HepG2 (cell line): ENCODE data around the gene KIRREL2. TPM values are rescaled to one million over a fixed set of nuclear protein-coding genes. Genes with fewer than 3 reads are reported as not detected.
"Not testable (repeated sequence)": the region's sequence is repeated elsewhere in the genome, so short reads cannot be mapped to it uniquely, and the experiment has no call there.

ENCODE experiments used
- ATAC-seq: fragments of 200-7000 bp; cut with Tn5 transposase; 3 replicates; pipeline ENCODE4 v1.9.1; 2020; ENCODE audit warnings: mild to moderate bottlenecking, moderate library complexity
- BruUV-seq: library from RNA; stranded (reverse); fragments of 400-500 nt; replicated peaks from 2 replicates; lab custom pipeline; 2021; lab: Mats Ljungman, UMichigan
- CTCF ChIA-PET: fragments of 300-600 bp; formaldehyde crosslinking; extraction: SDS; loops from one replicate; lab custom pipeline; 2021; ENCODE audit warnings: low total read pairs, inconsistent platforms, low intra/inter-chr PET ratio; lab: Yijun Ruan, JAX
- POLR2A ChIA-PET: fragments of 350-600 bp; sonication (Branson Sonifier 250); formaldehyde crosslinking; loops from one replicate; lab custom pipeline; 2020; ENCODE audit warnings: antibody characterized with exemption, inconsistent platforms; lab: Yijun Ruan, JAX
- DNase-seq: peaks from one replicate; pipeline ENCODE4 v3.0.0-alpha.2; 2015; ENCODE audit warnings: low spot score
- FAIRE-seq: peaks from 3 replicates; lab custom pipeline; 2011; peaks lifted over from hg19 to GRCh38; lab: Jason Lieb, UNC
- H2AFZ ChIP-seq: one replicate; pipeline ENCODE4 v1.6.1; 2011; ENCODE audit warnings: low read length, inconsistent platforms
- H3K27ac ChIP-seq: fragments of 300-600 bp; 3 replicates; pipeline ENCODE4 v1.8.0; 2011; ENCODE audit warnings: mixed run types, mild to moderate bottlenecking, mixed read lengths, low read length, inconsistent platforms; ENCODE audit not compliant: insufficient read depth; ENCODE audit errors: extremely low read length
- H3K27me3 ChIP-seq, 2 experiments: fragments of 200-600 bp in 1 of 2; 2 replicates in 1 of 2; 3 replicates in 1 of 2; pipeline versions ENCODE4 v1.6.0 to v1.8.0; 2011; ENCODE audit warnings: low read length in 2 of 2, mild to moderate bottlenecking in 2 of 2, moderate library complexity in 2 of 2, inconsistent platforms in 1 of 2; ENCODE audit not compliant: insufficient read depth in 2 of 2, control insufficient read depth in 1 of 2
- H3K36me3 ChIP-seq, 2 experiments: fragments of 200-600 bp in 1 of 2; replicated peaks in 1 of 2; 2 replicates in 1 of 2; 3 replicates in 1 of 2; pipeline versions ENCODE4 v1.5.1 to v1.8.0; 2011; ENCODE audit warnings: low read length in 2 of 2, inconsistent platforms in 1 of 2; ENCODE audit not compliant: insufficient read depth in 2 of 2, control insufficient read depth in 1 of 2
- H3K4me1 ChIP-seq: 2 replicates; pipeline ENCODE4 v1.5.1; 2012; ENCODE audit warnings: low read length, inconsistent platforms; ENCODE audit not compliant: insufficient read depth
- H3K4me2 ChIP-seq: 2 replicates; pipeline ENCODE4 v1.6.0; 2011; ENCODE audit warnings: low read depth, low read length, inconsistent platforms
- H3K4me3 ChIP-seq, 3 experiments: fragments of 200-600 bp in 1 of 3; sonication (generic), shearing (Covaris generic) in 1 of 3; replicated peaks in 1 of 3; 2 replicates each; pipeline ENCODE4 v1.5.1; 2011 to 2016; ENCODE audit warnings: low read length in 3 of 3, inconsistent platforms in 2 of 3, low read depth in 2 of 3, mild to moderate bottlenecking in 2 of 3, control low read depth in 1 of 3, mixed read lengths in 1 of 3; ENCODE audit not compliant: insufficient read depth in 1 of 3
- H3K79me2 ChIP-seq: one replicate; pipeline ENCODE4 v1.6.1; 2011; ENCODE audit warnings: low read length, inconsistent platforms; ENCODE audit not compliant: insufficient read depth
- H3K9ac ChIP-seq: 2 replicates; pipeline ENCODE4 v1.6.0; 2011; ENCODE audit warnings: mild to moderate bottlenecking, low read depth, low read length, inconsistent platforms; ENCODE audit not compliant: insufficient read depth
- H3K9me3 ChIP-seq: 2 replicates; pipeline ENCODE4 v1.5.1; 2012; ENCODE audit warnings: mild to moderate bottlenecking, low read length
- H4K20me1 ChIP-seq: 2 replicates; pipeline ENCODE4 v1.6.0; 2011; ENCODE audit warnings: inconsistent platforms, mild to moderate bottlenecking, low read length, moderate library complexity; ENCODE audit not compliant: insufficient read depth
- FOSL1 ChIP-seq: sonication (generic); formaldehyde crosslinking; IDR thresholded peaks from 2 replicates; pipeline ENCODE4 v1.9.0; 2021; ENCODE audit warnings: missing genetic modification reagents, borderline replicate concordance
- RFX3 ChIP-seq: IDR thresholded peaks from 2 replicates; pipeline ENCODE4 v1.6.1; 2016; ENCODE audit warnings: missing biosample characterization, missing genetic modification reagents
- ZC3H4 ChIP-seq: sonication (generic); formaldehyde crosslinking; IDR thresholded peaks from 2 replicates; pipeline ENCODE4 v1.4.0; 2020; ENCODE audit warnings: missing genetic modification reagents, borderline replicate concordance
- ZNF260 ChIP-seq: sonication (generic); formaldehyde crosslinking; IDR thresholded peaks from 2 replicates; pipeline ENCODE4 v1.4.0; 2020; ENCODE audit warnings: missing genetic modification reagents, low read depth, mild to moderate bottlenecking, borderline replicate concordance
- WGBS: methylation state at CpG from one replicate; pipeline ENCODE4 v1.1.6; 2017; ENCODE audit warnings: low lambda C conversion rate; 5-methylcytosine and 5-hydroxymethylcytosine counted together
- in situ Hi-C: cut with HindIII; loops from 2 replicates; pipeline ENCODE4 v1.10.0; 2017; ENCODE audit warnings: low pct_unique_long_range_greater_than_20kb; ENCODE audit not compliant: extremely low pct_ligation_motif_present
- intact Hi-C: fragments of 100-400 bp; cut with micrococcal nuclease; formaldehyde crosslinking; loops from one replicate; pipeline ENCODE4 v1.10.0; 2022; ENCODE audit not compliant: unreplicated experiment
- polyA plus RNA-seq, 8 experiments: library from polyadenylated mRNA; depleted of rRNA in 3 of 8; stranded (reverse) in 7 of 8; unstranded in 1 of 8; fragments of >200 nt; fragmentation: Illumina TruSeq in 4 of 8; extraction: Trizol in 4 of 8; gene quantifications; 2 replicates each; pipeline versions ENCODE4 v1.2.1 to v1.2.3, GENCODE V29; 2011 to 2016; ENCODE audit warnings: low read depth in 4 of 8, missing spikeins in 1 of 8, mixed read lengths in 1 of 8; ENCODE audit not compliant: insufficient read depth in 1 of 8
- total RNA-seq, 5 experiments: library from RNA; depleted of rRNA; stranded (reverse); fragments of >200 nt; fragmentation: Illumina TruSeq; extraction: Trizol; gene quantifications; 2 replicates each; pipeline ENCODE4 v1.2.3, GENCODE V29; 2016; ENCODE audit warnings: low read depth in 1 of 5
- TF ChIP-seq, protein P1 (sequence below): sonication (generic); formaldehyde crosslinking; IDR thresholded peaks from 2 replicates; pipeline ENCODE4 v1.5.1; 2020; ENCODE audit warnings: mild to moderate bottlenecking, missing genetic modification reagents, moderate library complexity

The KIRREL2 gene
- total and polyA plus RNA-seq, 2 of the 13 experiments (the other 11 are each of a cell fraction or from before 2014, with no cell fraction given), result 0.18 to 2.4 TPM

DNA sequence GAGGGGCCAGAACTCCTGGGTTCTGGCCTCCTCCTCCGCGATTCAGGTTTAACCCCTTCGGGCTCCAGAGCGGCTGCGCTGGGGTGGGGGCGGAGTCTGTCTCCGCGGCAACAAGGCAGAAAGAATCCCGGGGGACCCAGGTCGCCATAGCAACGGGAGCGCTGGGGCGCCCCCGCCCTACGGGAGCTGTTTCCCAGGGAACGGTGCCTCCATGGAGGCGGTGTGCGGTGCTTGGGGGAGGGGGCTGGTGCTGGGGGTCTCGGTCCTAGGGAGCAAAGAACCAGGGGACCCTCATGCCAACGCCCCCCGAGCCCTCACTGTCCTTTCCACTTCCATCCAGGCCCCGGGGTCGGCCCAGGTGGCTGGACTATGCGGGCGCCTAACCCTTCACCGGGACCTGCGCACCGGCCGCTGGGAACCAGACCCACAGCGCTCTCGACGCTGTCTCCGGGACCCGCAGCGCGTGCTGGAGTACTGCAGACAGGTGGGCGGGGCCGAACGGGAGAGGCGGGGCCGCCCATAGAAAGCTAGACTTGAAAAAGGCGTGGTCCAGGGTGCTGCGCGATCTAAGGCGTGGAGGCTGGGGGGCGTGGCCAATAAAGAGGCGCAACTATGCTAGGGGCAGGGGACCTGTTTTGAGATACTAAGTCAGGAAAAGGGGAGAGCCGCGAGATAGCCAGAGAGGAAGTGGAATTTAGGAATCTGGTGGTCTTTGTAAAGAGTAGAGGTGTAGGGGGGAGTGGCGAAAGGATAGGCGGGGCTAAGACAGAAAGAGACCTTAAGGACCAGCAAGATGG, 12.8 kb downstream of the KIRREL2 start (continued):
- TF ChIP-seq, protein P1, sequence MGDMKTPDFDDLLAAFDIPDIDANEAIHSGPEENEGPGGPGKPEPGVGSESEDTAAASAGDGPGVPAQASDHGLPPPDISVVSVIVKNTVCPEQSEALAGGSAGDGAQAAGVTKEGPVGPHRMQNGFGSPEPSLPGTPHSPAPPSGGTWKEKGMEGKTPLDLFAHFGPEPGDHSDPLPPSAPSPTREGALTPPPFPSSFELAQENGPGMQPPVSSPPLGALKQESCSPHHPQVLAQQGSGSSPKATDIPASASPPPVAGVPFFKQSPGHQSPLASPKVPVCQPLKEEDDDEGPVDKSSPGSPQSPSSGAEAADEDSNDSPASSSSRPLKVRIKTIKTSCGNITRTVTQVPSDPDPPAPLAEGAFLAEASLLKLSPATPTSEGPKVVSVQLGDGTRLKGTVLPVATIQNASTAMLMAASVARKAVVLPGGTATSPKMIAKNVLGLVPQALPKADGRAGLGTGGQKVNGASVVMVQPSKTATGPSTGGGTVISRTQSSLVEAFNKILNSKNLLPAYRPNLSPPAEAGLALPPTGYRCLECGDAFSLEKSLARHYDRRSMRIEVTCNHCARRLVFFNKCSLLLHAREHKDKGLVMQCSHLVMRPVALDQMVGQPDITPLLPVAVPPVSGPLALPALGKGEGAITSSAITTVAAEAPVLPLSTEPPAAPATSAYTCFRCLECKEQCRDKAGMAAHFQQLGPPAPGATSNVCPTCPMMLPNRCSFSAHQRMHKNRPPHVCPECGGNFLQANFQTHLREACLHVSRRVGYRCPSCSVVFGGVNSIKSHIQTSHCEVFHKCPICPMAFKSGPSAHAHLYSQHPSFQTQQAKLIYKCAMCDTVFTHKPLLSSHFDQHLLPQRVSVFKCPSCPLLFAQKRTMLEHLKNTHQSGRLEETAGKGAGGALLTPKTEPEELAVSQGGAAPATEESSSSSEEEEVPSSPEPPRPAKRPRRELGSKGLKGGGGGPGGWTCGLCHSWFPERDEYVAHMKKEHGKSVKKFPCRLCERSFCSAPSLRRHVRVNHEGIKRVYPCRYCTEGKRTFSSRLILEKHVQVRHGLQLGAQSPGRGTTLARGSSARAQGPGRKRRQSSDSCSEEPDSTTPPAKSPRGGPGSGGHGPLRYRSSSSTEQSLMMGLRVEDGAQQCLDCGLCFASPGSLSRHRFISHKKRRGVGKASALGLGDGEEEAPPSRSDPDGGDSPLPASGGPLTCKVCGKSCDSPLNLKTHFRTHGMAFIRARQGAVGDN (CRISPR knock-in tag), result peak; percentile 21; the same call in 1 of the 2 replicates
- TF ChIP-seq FOSL1 (CRISPR knock-in tag), result no peak
- no peak for TF ChIP-seq ZC3H4 (CRISPR knock-in tag)
- no peak for TF ChIP-seq ZNF260 (CRISPR knock-in tag)
- TF ChIP-seq RFX3 (CRISPR knock-in tag), result peak; percentile 49; the same call in 1 of the 2 replicates

DNA sequence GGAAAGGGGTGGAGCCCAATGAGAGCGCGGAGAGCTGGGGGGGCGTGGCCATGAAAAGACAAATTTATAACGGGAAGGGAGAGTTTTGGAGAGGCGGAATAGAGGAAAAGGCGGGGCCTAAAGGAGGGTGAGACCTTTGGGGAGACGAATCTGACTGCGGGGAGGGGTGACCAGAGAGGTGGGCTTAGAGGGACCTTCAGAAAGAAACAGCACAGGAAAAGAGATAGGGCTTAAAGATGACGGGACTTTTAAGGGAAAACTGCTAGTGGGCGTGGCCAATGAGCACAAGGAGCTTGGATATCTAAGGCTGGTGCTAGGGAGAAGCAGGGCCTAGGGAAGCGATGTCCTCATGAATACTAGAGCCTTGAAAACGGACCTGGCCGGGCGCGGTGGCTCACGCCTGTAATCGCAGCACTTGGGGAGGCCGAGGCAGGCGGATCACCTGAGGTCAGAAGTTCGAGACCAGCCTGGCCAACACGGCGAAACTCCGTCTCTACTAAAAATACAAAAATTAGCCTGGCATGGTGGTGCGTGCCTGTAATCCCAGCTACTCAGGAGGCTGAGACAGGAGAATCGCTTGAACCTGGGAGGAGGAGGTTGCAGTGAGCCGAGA, 13.5 kb downstream of the KIRREL2 start:
- CTCF ChIA-PET, H3K79me2 ChIP-seq, BruUV-seq, FAIRE-seq, H3K27ac ChIP-seq, intact Hi-C loops, H3K4me2 ChIP-seq, H4K20me1 ChIP-seq, H3K4me3 ChIP-seq, DNase-seq, H2AFZ ChIP-seq, in situ Hi-C loops, H3K9me3 ChIP-seq, H3K9ac ChIP-seq, ATAC-seq, H3K27me3 ChIP-seq, H3K36me3 ChIP-seq: not testable (repeated sequence)
- WGBS, result 77% methylated on average over 26 of the region's 26 CpGs
- H3K4me1 ChIP-seq, result peaks cover 16% of the 10 kb centered on the region
- POLR2A ChIA-PET, result interaction anchor here (0.8 kb wide), 1 partner anchor 9 kb away, joined by 3 read pairs; no protein-coding TSS in a partner anchor
